ENCODE results near the gene MEMO1.
"Not testable (repeated sequence)": the region's sequence is repeated elsewhere in the genome, so short reads cannot be mapped to it uniquely, and the experiment has no call there.

Gene MEMO1

GRCh38 chr2:31900156-31900555, 110.7 kb downstream of the MEMO1 start:
- not testable (repeated sequence) for DNase-seq

GRCh38 chr2:31898346-31898745, 112.5 kb downstream of the MEMO1 start:
- not testable (repeated sequence) for DNase-seq

- not testable (repeated sequence) for DNase-seq
Observed at GRCh38 chr2:31897340-31897739, 113.5 kb downstream of the MEMO1 start.

GRCh38 chr2:31896293-31896692, 114.5 kb downstream of the MEMO1 start:
- DNase-seq: no peak

GRCh38 chr2:31894656-31895055, 116.2 kb downstream of the MEMO1 start:
- no peak for DNase-seq

- DNase-seq: no peak
Observed at GRCh38 chr2:31893094-31893493, 117.7 kb downstream of the MEMO1 start.

- DNase-seq: no peak
Observed at GRCh38 chr2:31889044-31889443, 121.8 kb downstream of the MEMO1 start.

GRCh38 chr2:31888550-31888949, 122.3 kb downstream of the MEMO1 start:
- DNase-seq: no peak

GRCh38 chr2:31886700-31887099, 124.1 kb downstream of the MEMO1 start:
- DNase-seq: no peak

GRCh38 chr2:31877008-31877407, 133.8 kb downstream of the MEMO1 start:
- DNase-seq: no peak

- DNase-seq: no peak
Observed at GRCh38 chr2:31874071-31874470, 136.7 kb downstream of the MEMO1 start.

- DNase-seq: no peak
Observed at GRCh38 chr2:31865215-31865614, 145.6 kb downstream of the MEMO1 start.

- DNase-seq: no peak
Observed at GRCh38 chr2:31863867-31864266, 146.9 kb downstream of the MEMO1 start.

- not testable (repeated sequence) for DNase-seq
Observed at GRCh38 chr2:31863015-31863656, 147.7 kb downstream of the MEMO1 start.

- no peak for DNase-seq
Observed at GRCh38 chr2:31859959-31860358, 150.8 kb downstream of the MEMO1 start.

- no peak for DNase-seq
Observed at GRCh38 chr2:31853521-31853920, 157.3 kb downstream of the MEMO1 start.

- DNase-seq: not testable (repeated sequence)
Observed at GRCh38 chr2:31842150-31842549, 168.7 kb downstream of the MEMO1 start.

GRCh38 chr2:31835450-31835849, 175.4 kb downstream of the MEMO1 start:
- DNase-seq: no peak

- DNase-seq: no peak
Observed at GRCh38 chr2:31832363-31832762, 178.4 kb downstream of the MEMO1 start.

- DNase-seq: no peak
Observed at GRCh38 chr2:31831585-31831984, 179.2 kb downstream of the MEMO1 start.

GRCh38 chr2:31828891-31829290, 181.9 kb downstream of the MEMO1 start:
- DNase-seq: no peak

- no peak for DNase-seq
Observed at GRCh38 chr2:31823558-31823957, 187.2 kb downstream of the MEMO1 start.

- DNase-seq: no peak
Observed at GRCh38 chr2:31822587-31822986, 188.2 kb downstream of the MEMO1 start.

Data from activated T-cell treated with anti-CD3 and anti-CD28 coated beads, Interleukin-2, amount 50 U/mL, for 1 hour (primary cell).